GM21528 (cell line): ENCODE results near the gene ATP2B3.

Experiments used
- ATAC-seq: cut with Tn5 transposase; IDR thresholded peaks from one replicate; pipeline ENCODE4 v1.9.1; 2021; ENCODE audit warnings: mild to moderate bottlenecking, moderate library complexity; ENCODE audit not compliant: unreplicated experiment, low FRiP score

The ATP2B3 gene

DNA sequence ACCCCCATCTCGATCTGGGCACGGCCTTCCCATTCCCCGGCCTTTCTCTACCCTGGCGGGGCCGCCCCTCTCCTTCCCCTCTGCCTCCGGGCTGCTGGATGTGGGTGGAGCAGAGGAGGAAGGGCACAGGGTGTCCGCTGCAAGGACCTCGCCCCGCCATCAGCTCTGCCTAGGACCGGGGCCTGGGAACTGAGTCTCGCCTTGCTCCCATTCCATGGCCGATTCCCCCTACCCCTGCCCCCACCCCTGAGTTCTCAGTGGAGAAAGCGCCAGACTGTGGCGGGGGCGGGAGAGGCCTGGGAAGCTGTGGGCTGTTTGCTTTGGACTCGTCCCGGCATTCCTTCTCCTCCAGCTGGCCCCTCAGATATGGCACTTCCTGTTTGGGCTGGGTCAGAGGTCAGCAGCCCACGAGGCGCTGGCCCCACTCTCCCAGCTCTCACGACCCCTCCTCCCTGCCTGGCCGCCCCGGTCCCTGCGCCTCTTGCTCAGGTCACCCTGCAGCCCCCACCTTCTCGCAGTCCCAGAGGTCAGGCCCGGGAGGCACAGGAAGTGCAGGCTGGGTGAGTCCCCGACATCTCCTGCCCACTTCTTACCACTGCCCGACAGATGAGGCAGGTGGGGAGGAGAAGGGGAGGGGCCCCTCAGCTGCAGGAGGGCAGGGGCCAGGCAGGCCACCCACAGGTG is 29.1 kb upstream of the ATP2B3 start:
- no peak for ATAC-seq

DNA sequence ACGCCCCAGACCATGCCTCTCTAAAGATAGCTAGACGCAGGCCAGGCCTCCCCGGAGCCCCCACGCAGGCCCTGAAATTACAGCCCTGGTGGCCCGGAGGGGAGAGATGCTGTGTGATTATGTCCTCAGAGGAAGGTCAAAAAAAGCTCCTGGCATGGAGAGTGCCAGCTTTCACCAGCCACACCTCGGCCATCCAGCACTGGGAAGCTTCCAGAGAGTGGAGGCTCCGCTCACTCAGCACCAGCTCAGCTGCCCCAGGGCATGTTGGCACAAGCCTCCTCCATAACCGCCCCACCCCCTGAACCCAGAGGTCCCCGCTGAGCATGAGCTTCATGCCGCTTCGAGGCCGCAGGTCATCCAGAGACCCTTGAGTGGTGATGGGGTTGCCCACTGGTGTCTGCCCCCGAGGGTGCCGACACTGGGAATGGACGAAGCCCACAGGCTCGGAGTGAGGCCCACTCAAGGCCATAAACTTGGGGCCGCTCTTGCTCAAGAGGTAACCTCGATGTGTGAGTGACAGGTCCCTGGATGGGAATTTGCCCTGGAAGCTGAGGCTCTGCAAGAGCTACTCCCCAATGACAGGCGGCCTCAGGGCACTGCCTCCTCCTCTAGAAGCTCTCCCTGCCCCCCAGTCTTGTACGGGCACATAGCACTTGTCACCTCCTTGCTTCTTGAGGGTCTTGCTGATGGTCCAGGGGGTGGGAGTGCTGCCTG is 27.1 kb upstream of the ATP2B3 start:
- no peak for ATAC-seq

DNA sequence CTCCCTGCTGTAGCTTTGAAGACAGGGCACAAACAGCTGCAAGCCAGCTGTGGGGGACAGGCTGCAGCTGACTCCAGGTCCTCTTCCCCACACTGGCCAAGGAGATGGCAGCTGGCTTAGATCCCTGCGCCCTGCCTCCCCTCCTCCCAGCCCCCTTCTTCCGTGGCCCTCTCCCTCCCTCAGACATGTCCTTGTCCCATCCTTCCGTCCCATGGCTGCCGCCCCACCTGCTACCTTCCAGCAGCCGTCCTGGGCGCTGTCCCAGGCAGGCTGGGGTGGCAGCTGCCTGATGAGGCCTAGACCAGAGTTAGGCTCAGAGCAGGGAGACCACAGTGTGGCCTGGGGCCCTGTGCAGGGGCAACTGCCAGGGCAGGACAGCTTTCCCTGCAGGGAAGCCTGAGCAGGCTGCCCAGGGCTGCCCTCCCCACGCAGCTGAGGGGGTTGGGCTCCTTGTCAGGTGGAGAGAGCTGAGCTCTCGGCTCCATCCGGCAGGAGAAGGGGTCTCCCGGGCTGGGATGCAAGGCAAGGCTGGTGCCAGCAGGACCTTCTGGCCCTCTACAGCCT is 26.0 kb upstream of the ATP2B3 start:
- no peak for ATAC-seq

DNA sequence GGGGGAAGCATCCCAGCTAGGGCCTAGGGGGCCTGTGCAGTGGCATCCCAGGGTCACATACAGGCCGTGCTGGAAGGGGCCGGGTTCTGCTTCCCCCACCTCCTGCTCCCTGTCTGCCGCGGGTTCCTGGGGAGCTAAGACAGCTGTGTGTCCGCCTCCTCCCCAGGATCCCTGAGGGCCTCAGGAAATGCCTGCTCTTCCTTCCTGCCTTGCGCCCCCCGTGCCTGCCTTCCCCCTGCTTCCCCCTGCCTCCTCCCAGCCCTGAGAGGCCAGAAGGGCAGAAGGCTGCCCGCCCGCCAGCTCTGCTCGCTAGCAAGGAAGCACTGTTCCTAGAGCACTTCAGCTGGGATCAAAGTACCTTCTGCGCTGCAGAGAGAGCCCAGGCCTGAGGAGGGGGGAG is 25.5 kb upstream of the ATP2B3 start:
- no peak for ATAC-seq

DNA sequence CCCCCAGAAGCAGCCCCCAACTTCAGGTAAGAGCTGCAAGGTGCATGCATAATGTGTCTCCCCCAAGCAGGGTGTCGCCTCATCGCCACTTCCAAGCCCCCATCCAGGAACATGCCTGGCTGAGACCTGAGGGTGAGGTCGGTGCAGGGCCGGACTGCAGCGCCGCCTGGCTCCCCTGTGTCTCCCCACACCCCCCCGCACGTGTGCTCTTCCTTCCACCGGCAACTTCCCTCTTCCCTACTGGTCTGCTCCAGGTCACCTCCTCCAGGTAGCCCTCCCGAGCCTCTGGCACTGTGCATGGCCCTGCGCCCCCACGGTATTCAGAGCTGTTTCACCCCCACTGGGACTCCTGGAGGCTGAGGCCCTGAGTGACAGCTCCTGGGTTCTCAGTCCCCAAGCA is 24.9 kb upstream of the ATP2B3 start:
- ATAC-seq, result no peak

DNA sequence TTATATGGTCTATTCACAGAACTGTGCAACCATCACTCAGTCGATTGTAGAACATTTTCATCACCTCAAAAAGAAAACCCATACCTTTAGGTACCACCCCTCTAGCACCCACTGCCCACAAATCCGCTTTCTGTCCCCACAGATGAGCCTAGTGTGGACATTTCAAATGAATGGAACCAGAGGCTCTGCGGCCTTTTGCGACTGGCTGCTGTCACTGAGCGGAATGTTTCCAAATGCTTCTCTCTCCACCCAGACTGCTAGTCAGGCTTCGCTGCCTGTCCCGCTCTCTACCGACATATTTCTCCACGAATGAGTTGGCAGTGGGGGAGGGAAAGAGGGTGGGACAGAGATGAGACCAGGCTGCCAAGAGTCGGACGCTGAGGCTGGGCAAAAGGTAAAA is 24.4 kb upstream of the ATP2B3 start:
- ATAC-seq, result no peak

DNA sequence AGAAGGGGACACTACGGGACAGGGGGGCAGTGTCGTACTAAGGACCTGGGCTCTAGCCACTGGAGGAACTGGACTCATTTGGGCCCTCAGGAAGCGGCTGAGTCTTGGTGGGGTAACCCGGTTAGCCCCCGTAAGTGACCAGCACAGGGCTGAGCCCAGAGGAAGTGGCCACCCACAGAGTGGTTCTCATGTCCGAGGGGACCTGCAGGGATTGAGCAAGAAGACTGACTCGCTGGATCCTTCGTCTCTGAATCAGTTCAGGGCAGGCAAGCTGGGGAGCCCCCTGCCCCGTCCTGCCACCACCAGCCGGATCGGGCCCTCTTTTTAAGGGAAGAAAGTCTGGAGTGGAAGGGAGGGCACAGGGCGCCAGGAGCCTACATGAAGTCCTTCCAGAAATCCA is 23.4 kb upstream of the ATP2B3 start:
- ATAC-seq, result no peak

DNA sequence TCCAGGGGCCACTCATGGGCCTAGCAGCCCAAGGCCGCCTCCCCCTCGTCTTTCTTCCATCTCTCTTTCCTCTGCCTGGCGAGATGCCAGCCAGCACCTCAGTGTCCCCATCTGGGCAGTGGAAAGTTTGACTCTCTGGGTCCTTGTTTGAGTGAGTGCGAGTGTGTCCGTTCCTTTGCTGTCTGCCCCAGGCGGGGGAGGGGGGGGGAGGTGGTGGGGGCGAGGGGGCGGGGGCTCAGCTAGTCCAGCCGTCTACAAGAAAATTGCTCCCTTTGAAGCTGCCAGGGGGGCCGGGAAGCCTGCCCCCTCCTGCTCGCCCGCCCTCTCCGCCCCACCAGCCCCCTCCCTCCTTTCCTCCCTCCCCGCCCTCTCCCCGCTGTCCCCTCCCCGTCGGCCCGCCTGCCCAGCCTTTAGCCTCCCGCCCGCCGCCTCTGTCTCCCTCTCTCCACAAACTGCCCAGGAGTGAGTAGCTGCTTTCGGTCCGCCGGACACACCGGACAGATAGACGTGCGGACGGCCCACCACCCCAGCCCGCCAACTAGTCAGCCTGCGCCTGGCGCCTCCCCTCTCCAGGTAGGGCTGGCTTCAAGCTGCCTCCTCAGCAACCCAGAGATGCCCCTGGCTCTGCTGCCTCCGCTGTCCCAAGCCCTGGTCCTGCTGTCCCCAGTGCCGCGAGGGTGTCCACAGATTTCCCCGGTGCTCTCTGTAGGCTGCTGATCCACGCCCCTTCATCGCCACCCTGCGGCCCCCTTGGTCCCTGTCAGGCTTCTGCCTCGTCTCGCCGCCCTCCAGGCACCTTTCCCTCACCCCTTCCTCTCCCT is 22.7 kb upstream of the ATP2B3 start, which contains the start of gene BGN:
Gene BGN (plus strand): TSS at position 440 of the 821 bp plus-strand sequence. CDS start 9,652 bp downstream, outside the sequence.
- no peak for ATAC-seq

DNA sequence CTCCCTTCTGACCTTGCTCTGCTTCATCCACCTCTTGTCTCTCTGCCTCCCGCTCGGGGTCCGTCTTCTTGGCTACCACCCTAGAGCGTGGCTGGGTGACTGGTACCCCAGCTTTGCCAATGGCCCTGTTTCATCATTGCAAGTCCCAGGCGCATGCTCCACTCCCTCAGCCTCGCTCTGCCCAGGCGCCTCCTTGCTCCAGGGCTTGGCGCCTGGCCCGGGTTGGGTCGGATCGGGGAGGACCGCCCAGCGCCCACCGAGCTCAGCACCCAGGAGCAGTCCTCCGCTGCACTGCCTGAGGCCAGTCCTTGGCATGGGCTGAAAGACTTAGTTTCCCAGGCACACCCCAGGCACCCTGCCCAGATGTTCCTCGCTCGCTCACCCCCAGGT is 22.1 kb upstream of the ATP2B3 start:
- no peak for ATAC-seq

DNA sequence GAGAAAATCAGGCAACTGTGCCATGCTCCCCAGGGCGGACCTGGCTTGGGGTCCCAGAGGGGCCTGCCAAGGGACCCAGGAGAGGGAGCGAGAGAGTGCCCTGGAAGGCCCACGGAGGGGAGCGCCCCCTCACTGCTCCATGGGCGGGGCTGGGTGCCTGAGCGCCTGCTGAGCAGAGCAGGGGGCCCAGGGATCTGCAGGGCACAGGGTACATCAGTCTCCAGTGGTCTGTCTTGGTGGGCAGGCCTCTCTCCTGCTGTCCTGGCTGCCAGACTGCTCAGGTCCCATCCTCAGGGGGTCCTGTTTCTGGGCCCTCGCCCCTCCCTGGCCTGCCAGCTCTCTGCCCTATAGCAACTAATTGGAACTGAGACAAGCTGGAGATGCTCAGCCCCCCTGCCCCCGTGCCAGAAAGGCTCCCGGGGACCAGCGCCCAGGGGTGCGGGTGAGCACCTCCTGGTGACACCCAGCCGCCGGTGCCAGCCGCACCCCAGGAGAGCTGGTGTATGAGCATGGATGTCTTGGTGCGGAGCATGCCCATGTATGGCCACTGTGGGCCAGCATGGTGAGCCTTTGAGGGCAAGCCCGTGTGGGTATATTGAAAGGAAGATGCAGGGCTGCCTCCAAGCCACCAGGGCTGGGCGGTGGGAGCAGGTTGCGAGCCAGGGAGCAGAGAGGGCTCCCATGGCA is 21.4 kb upstream of the ATP2B3 start:
- ATAC-seq, result no peak

DNA sequence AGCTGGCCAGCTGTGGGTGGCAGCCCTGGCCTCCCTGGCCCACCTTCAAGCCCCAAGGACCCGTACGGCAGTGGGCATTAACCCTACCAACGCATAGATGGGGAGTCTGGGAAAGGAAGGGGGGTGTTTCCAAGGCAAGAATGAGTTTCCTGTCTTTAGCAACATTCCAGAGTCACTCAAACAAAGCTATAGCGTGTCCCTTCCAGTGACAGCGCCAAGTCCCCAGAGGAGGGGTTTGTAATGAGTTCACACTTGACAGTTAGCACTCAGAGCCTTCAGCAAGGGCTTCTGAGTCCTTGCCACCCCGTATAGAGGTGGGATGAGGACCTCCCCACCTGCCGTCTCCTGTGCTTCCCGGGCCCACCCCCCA is 20.9 kb upstream of the ATP2B3 start:
- ATAC-seq, result no peak

DNA sequence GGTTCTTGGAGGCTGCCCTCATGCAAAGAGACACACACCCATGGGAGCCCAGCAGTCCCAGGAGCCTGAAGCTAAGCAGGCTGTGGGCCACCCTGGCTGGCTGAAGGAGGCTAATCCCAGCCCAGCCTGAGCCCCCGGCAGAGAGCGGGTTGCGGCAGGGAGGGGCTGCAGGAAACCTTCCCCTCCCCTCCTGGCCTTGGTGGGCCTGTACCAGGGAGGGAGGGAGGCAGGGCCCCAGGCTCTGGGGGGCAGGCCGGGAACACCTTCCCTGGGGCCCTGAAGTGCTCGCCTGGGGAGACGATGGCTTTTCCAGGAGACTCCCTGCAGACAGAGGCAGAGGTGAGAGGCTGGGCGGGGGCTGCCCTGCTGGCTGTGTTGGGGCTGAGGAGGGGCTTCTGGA is 19.0 kb upstream of the ATP2B3 start:
- no peak for ATAC-seq

DNA sequence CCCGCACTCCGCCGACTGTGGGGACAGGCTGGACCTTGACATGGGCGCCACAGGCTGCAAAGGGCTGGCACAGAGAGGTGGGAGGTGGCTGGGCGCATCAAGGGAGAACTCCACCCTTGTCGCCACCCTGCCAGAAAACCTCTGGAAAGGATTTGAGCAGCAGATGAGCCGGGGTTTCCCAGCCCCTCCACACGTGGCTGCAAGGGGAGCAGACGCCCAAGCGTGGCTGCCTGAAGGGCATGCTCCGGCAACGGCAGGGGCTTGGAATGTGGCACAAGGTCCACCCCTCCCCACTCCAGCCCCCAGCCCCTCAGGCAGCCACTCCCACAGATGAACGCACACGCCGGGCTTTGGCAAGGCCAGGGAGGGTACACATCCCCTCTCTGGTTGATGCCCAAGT is 18.1 kb upstream of the ATP2B3 start:
- ATAC-seq, result no peak

DNA sequence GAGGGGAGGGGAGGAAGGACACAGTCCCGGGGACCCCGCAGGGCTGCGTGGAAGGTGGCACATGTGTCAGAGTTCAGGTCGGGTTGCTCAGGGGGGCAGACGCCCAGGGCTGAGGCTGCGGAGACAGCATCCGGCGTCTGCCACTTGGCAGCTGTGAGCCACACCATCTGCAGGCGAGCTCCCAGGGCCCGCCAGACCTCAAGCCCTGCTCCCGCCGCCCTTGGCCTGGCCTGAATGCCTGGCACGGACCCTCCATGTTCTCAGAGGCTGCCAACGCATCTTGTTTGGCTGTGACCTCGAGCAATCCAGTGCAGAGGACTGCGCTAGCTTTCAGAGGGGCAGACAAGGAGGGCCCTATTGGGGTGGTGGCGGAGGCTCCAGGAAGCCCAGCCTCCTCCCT is 17.6 kb upstream of the ATP2B3 start:
- ATAC-seq, result no peak

DNA sequence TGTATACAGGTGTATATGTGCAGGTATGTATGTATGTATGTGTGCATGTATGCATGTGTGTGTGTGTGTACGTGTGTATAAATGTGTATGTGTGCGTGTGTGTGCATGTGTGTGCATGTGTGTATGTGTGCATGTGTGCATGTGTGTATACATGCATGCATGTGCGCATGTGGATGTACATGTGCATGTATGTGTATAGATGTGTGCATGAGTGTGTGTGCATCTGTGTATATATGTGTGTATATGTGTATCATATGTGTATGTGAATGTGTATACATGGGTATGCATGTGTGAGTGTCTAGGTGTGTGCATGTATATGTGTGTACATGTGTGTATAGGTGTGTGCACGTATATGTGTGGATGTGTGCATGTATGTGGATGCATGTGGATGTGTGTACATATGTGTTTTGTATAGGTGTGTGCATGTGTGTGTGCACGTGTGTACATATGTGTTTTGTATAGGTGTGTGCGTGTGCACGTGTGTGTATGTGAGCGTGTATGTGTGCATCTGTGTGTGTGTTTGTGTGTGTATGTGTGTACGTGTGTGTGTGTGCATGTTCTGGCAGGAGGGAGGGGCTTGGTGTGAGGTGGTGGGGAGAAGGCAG is 16.7 kb upstream of the ATP2B3 start:
- no peak for ATAC-seq

DNA sequence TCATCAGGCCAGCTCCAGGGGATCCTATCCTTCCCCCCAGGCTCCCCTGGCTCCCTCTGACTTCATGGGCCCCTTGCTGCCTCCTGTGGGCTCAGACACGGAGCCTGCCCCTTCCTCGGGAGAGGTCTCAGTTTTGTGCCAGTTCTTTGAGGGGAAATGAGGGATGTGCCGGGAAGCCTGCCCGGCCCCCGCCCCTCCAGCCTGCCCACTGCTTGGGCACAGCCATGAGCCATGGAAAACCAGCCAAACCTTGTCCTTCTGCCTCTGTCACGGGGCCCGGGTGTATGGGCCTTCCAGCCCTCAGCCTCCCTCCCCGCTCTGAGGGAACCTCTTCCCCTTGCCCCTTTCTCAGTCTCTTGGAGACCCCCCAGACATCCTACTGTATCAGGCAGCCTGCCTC is 15.9 kb upstream of the ATP2B3 start:
- no peak for ATAC-seq

DNA sequence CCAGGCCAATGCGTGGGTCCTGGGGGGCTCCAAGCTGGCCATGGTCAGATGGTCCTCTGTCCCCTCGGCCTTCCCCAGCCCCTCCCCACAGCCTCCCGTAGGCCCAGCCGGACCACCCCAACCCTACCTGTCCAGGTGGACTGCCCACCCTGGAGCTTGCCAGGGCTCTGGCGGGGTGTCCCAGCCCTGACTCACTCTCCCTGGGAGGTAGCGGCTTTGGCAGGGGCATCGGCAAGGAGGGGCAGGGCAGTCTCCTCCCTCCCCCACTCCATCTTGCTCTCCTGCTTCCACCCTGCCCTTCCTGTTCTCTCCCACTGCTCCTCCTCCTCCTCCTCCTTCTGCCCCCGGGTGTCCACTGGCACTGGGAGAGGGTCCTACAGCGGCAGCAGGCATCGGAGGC is 15.3 kb upstream of the ATP2B3 start:
- ATAC-seq, result no peak

DNA sequence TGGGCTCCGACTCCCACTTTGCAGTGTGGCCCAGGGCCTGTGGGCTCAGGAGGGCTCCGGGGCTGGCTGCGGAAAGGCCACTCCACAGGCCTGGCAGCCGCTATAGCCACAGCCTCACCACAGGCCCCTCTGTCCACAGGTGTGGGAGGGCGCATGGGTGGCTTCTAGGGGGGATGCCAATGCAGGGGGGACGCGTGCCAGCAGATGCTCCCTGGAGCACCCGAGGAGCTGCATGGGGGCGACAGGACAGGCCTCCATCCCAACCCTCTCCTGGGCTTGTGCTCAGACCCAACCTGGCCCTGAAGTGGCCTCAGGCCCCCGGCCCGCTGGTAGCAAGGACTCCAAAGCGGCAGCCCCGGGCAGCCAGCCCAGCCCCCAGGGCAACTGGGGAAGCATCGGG is 14.6 kb upstream of the ATP2B3 start:
- ATAC-seq, result no peak

DNA sequence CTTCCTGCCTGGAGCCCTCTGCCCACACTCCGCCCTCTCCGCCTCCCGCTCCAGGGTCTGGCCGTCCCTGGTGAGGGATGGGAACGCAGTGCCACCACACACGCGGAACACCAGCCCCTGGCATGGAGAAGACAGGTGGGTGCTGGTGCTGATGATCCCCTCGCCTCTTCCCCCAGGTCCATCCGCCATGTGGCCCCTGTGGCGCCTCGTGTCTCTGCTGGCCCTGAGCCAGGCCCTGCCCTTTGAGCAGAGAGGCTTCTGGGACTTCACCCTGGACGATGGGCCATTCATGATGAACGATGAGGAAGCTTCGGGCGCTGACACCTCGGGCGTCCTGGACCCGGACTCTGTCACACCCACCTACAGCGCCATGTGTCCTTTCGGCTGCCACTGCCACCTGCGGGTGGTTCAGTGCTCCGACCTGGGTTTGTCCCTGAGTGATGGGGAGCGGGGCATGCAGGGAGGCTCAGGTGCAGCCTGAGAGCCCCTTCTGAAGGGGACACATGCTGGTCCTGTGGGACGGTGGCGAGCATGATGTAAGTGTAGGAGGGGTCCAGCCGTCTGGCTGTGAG is 12.9 kb upstream of the ATP2B3 start:
- no peak for ATAC-seq

DNA sequence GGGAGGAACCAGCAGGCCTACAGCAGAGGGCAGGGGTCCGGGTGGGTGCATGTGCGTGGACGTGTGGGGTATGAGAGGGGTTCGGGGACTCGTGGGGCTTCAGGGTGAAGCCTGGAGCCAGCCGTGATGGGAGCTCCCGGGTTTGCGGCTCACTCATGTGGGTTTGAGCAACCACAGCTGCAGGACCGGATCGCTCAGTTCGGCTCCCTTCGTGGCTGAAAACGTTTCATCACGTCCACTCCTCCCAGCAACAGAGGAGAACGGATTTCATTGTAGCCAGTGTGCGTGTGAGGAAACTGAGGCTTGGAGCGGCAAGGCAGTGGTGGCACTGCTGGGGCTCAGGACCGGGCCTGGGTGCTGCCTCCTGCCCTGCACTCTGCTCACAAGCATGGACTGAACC is 12.1 kb upstream of the ATP2B3 start:
- ATAC-seq, result no peak
